GM12872 (cell line): ENCODE data around the gene DNAAF5.

Source experiments
- CTCF ChIP-seq: IDR thresholded peaks from 3 replicates; pipeline ENCODE4 v1.5.1; 2011; ENCODE audit warnings: low read depth, mild to moderate bottlenecking, low read length, moderate library complexity; ENCODE audit not compliant: insufficient read depth

The DNAAF5 gene

GRCh38 chr7:698515-699475, 27.7 kb upstream of the DNAAF5 start:
- no peak for TF ChIP-seq CTCF

GRCh38 chr7:699476-700170, 26.9 kb upstream of the DNAAF5 start:
- no peak for TF ChIP-seq CTCF

DNA sequence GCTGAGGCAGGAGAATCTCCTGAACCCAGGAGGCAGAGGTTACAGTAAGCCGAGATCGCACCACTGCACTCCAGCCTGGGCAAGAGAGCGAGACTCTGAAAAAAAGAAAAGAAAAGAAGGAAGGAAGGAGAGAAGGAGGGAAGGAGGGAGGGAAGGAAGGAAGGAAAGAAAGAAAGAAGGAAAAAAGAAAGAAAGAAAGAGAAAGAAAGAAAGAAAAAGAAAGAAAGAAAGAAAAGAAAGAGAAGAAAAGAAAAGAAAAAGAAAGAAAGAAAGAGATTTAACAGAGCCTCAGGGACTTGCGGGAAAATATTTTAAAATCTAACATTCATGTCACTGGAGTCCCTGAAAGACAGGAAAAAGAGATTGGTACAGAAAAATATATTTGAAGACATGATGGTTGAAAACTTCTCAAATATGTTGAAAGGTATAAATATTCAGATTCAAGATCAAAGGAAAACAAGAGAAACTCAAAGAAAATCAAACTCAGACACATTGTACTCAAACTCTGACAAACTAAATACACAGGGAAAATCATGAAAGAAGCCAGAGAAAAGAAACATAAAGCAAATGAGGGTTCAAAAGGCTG, 25.3 kb upstream of the DNAAF5 start:
- TF ChIP-seq CTCF: no peak

GRCh38 chr7:703049-703448, 23.4 kb upstream of the DNAAF5 start:
- TF ChIP-seq CTCF: no peak

GRCh38 chr7:706721-707120, 19.8 kb upstream of the DNAAF5 start:
- TF ChIP-seq CTCF: no peak

DNA sequence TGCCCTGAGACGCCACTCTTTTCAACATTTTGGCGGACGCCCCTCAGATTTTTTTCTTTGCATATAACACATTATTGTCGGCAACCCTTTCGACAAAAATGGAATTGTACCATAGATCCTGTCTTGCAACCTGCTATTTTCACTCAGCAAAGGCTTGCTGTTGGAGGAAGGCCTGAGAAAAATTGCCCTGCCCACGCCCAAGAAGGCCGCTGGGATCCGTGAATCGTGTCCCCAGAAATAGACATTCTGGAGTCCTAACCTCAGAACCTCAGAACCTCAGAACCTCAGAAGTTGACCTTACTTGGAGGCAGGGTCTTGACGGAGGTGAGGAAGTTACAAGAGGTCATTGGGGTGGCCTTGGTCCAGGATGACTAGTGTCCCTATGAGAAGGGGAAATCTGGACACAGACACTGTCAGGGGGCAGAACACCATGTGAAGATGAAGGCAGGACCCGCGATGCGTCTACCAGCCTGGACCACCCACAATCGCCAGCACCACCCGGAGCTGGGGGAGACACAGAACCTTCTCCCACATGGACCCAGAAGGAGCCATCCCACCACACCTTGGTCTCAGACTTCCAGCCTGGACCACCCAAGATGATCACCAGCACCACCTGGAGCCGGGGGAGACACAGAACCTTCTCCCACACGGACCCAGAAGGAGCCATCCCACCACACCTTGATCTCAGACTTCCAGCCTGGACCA, 19.1 kb upstream of the DNAAF5 start:
- no peak for TF ChIP-seq CTCF

GRCh38 chr7:710161-710560, 16.3 kb upstream of the DNAAF5 start:
- TF ChIP-seq CTCF: no peak
